Brain microvascular endothelial cell (primary cell): ENCODE data around the gene NKAPD1.
"Not testable (repeated sequence)": the region's sequence is repeated elsewhere in the genome, so short reads cannot be mapped to it uniquely, and the experiment has no call there.

Source experiments
- DNase-seq: peaks from one replicate; pipeline ENCODE4 v3.0.0-alpha.2; 2020
- H3K27ac ChIP-seq: fragments of 250-450 bp; sonication (Bioruptor Pico); 2 replicates; pipeline ENCODE4 v1.5.1; 2020; ENCODE audit warnings: mild to moderate bottlenecking, moderate library complexity
- H3K27me3 ChIP-seq: fragments of 250-450 bp; sonication (Bioruptor Pico); replicated peaks from 2 replicates; pipeline ENCODE4 v1.5.1; 2020; ENCODE audit warnings: mild to moderate bottlenecking
- H3K36me3 ChIP-seq: fragments of 250-450 bp; sonication (Bioruptor Pico); replicated peaks from 2 replicates; pipeline ENCODE4 v1.5.1; 2020; ENCODE audit warnings: mild to moderate bottlenecking
- H3K4me3 ChIP-seq: 2 replicates; pipeline ENCODE4 v1.5.1; 2011; ENCODE audit warnings: low read depth, mild to moderate bottlenecking, control low read depth, low read length, moderate library complexity
- in situ Hi-C: cut with HindIII; loops from 2 replicates; pipeline ENCODE4 v1.10.0; 2017; ENCODE audit warnings: low sequenced_read_pairs, low pct_ligation_motif_present
- TF ChIP-seq, protein P1 (sequence below): IDR thresholded peaks from 2 replicates; pipeline ENCODE4 v1.5.1; 2011; ENCODE audit warnings: low read depth, mild to moderate bottlenecking, moderate library complexity, low read length, control low read depth, inconsistent platforms; ENCODE audit errors: missing control alignments

Gene NKAPD1, protein sequence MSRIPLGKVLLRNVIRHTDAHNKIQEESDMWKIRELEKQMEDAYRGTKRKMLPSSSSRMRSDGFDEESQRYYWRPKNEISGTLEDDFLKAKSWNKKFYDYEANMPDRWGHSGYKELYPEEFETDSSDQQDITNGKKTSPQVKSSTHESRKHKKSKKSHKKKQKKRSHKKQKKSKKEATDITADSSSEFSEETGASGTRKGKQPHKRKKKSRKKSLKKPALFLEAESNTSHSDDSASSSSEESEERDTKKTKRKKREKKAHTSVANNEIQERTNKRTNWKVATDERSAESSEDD

DNA sequence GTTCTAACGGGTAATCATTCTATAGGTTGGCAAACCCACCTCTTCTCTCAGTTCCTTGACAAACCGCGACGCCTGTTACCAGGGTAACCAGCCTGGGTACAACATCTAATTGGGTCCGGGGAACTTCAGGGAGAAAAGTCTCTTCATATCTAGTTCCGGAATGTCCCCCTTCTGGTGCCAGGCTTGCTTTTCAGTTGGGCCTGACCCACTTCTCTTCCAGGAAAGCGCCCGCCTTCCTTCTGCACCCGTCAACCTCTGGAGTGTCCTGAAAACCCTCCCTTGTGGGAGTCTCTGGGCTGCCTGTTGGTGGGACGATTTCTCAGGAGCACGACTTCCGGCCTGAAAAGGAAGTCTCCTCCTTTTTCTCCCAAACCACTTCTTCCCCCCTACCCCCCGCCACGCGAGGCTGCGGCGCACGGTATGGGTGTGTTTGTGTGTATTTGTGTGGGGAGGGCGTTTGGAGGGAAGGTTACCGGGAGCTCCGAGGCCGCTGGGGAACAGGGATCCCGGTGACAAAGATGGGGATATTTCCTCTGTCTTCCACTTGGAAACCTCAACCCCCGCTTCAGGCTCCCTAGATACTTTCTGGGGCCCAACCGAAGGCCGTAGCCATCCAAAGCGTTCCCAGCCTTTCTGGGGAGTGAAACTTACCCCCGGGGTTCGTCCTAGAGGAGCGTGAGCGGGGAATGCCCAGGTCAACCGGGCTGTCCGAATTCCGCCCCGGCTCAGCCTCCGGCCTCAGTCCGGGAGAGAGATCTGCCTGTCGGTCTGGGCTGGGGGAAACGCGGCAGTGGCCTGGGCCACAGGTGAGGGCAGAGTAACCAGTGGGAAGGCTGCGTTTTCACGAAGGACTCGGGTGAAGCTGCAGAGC is at the start of gene NKAPD1, which contains the start of gene PIH1D2:
NKAPD1 (plus strand) TSS at position 359 of the 871 bp plus-strand sequence. CDS start 1,276 bp downstream, outside the sequence.
PIH1D2 (minus strand) TSS at position 77 of the 871 bp plus-strand sequence. CDS start 843 bp downstream, outside the sequence.
- H3K27me3 ChIP-seq = no peaks in the 10 kb centered on the region
- H3K27ac ChIP-seq = peak within 1 kb of the TSS; percentile 90
- peak; percentile 72 for DNase-seq
- peaks cover 24% of the 10 kb centered on the region for H3K36me3 ChIP-seq
- TF ChIP-seq, protein P1, sequence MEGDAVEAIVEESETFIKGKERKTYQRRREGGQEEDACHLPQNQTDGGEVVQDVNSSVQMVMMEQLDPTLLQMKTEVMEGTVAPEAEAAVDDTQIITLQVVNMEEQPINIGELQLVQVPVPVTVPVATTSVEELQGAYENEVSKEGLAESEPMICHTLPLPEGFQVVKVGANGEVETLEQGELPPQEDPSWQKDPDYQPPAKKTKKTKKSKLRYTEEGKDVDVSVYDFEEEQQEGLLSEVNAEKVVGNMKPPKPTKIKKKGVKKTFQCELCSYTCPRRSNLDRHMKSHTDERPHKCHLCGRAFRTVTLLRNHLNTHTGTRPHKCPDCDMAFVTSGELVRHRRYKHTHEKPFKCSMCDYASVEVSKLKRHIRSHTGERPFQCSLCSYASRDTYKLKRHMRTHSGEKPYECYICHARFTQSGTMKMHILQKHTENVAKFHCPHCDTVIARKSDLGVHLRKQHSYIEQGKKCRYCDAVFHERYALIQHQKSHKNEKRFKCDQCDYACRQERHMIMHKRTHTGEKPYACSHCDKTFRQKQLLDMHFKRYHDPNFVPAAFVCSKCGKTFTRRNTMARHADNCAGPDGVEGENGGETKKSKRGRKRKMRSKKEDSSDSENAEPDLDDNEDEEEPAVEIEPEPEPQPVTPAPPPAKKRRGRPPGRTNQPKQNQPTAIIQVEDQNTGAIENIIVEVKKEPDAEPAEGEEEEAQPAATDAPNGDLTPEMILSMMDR = peak; percentile 34
- peak within 1 kb of the TSS; percentile 93 for H3K4me3 ChIP-seq
- in situ Hi-C loops = no loop called here

DNA sequence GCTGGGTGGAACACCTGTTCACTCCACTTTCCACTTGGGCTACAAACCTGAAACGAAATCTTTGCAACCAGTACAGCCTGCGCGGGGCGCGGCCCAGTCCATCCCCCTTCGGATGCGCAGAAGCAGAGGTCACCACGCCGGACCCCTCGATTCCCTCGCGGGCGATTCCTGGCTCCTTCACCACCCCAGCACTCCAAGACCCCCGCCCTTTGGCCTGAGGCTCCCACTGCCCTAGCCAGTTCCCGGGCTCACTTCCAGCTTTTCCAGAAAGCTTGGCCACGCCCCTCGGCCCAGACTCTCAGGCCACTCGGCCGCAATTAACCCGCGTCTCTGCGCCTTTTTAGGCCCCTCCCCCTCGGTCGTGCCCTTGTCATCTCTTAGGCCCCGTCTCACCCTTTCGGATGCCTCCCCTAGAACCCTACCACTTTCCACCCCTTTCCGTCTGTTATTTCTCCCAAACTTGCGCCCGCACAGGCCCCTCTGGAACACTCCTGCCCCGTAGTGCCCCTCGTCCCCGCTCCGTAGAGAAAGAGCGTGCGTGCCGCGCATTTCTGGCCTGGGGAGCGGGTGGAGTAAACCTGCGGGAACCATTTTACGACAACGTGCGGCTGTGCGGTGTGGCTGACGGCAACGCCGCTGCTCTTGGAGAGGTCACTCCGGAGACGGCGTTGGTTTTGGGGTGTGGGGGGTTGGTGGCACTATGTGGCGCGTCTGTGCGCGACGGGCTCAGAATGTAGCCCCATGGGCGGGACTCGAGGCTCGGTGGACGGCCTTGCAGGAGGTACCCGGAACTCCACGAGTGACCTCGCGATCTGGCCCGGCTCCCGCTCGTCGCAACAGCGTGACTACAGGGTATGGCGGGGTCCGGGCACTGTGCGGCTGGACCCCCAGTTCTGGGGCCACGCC is 49.1 kb upstream of the NKAPD1 start, which contains the start of gene DLAT:
DLAT (plus strand) TSS at position 636 of the 906 bp plus-strand sequence; CDS start at position 701, 65 bp downstream.
- peak within 1 kb of the TSS; percentile 94 for H3K4me3 ChIP-seq
- in situ Hi-C loops = no loop called here
- H3K27me3 ChIP-seq = no peaks in the 10 kb centered on the region
- H3K36me3 ChIP-seq = peaks cover 15% of the 10 kb centered on the region
- DNase-seq = peak; percentile 70
- peak within 1 kb of the TSS; percentile 65 for H3K27ac ChIP-seq
- TF ChIP-seq, protein P1 = no peak

DNA sequence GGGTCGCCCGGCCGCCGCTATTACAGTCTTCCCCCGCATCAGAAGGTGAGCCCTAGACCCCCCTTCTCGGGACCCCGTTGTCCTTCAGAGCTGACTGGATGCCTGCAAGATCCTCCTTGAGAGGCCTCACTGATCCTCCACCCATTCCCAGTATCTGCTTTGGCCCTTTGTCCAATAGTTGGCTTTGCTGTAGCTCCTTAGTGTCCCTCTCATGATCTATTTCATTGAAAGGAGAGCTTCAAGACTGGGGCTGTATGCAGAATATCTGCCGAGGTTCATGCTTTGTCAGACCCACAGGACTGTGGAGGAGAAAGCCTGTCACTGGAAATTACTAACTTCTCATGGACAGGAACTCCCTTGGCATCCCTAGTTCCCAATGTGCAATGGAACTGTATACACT is 48.4 kb upstream of the NKAPD1 start:
- no peaks in the 10 kb centered on the region for H3K27me3 ChIP-seq
- H3K27ac ChIP-seq = peak overlapping the region; percentile 65
- DNase-seq = no peak
- in situ Hi-C loops = no loop called here
- H3K4me3 ChIP-seq = peak overlapping the region; percentile 94
- TF ChIP-seq, protein P1 = no peak
- peaks cover 19% of the 10 kb centered on the region for H3K36me3 ChIP-seq

DNA sequence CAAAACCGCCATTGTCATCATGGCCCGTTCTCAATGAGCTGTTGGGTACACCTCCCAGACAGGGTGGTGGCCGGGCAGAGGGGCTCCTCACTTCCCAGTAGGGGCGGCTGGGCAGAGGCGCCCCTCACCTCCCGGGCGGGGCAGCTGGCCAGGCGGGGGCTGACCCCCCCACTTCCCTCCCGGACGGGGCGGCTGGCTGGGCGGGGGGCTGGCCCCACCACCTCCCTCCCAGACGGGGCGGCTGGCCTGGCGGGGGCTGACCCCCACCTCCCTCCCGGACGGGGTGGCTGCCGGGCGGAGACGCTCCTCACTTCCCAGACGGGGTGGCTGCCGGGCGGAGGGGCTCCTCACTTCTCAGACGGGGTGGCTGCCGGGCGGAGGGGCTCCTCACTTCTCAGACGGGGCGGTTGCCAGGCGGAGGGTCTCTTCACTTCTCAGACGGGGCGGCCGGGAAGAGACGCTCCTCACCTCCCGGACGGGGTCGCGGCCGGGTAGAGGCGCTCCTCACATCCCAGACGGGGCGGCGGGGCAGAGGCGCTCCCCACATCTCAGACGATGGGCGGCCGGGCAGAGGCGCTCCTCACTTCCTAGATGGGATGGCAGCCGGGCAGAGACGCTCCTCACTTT is 47.2 kb upstream of the NKAPD1 start:
- H3K27ac ChIP-seq, H3K4me3 ChIP-seq, H3K27me3 ChIP-seq, DNase-seq, in situ Hi-C loops: not testable (repeated sequence)
- H3K36me3 ChIP-seq = peaks cover 19% of the 10 kb centered on the region

DNA sequence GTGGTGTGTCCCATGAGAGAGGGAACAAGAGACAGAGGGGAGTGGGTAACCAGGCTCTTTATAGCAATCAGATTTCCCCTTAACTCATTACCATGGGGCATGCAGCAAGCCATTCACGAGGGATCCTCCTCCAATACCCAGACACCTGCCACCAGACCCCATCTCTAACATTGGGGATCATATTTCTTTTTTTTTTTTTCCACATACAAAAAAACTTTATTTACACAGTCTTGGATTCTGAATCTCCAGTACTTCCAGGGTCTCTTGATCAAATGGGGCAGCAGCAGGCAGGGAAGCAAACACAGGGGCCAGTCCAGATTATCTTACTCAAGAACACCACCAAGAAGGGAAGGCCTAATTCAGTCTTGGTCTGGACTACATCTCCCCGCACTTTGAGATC is 44.6 kb upstream of the NKAPD1 start:
- TF ChIP-seq, protein P1 = no peak

More for the DNA sequence above, 44.6 kb upstream of the NKAPD1 start:
- H3K4me3 ChIP-seq = no peak overlapping the region
- in situ Hi-C loops = no loop called here
- H3K36me3 ChIP-seq = peaks cover 26% of the 10 kb centered on the region
- H3K27me3 ChIP-seq = no peaks in the 10 kb centered on the region
- no peak for DNase-seq
- H3K27ac ChIP-seq = no peak overlapping the region
